Activated B cell treated with CpG ODN at 0.5 μM for 24 hours (primary cell): ENCODE results near the gene CPLX4. TPM values are rescaled to one million over a fixed set of nuclear protein-coding genes. Genes with fewer than 3 reads are reported as not detected.

Experiments used
- ATAC-seq: fragments of 200-7000 bp; cut with Tn5 transposase; one replicate; pipeline ENCODE4 v1.10.0; 2021; ENCODE audit warnings: low read depth, mild to moderate bottlenecking, moderate library complexity
- CTCF ChIA-PET: fragments of 350-600 bp; sonication (Branson Sonifier 250); formaldehyde crosslinking; loops from one replicate; lab custom pipeline; 2021; ENCODE audit warnings: antibody characterized with exemption; lab: Charles Lee
- POLR2A ChIA-PET: fragments of 350-600 bp; sonication (Branson Sonifier 250); formaldehyde crosslinking; loops from one replicate; lab custom pipeline; 2021; ENCODE audit warnings: antibody characterized with exemption; lab: Charles Lee
- DNase-seq: peaks from one replicate; pipeline ENCODE4 v3.0.0; 2022
- H3K27ac Mint-ChIP-seq: one replicate; pipeline ENCODE4 v1.8.0; 2020; ENCODE audit warnings: mixed read lengths
- H3K27me3 Mint-ChIP-seq: one replicate; pipeline ENCODE4 v1.8.0; 2021; ENCODE audit warnings: mixed read lengths
- H3K36me3 Mint-ChIP-seq: one replicate; pipeline ENCODE4 v1.8.0; 2021; ENCODE audit warnings: low read depth, mixed read lengths
- H3K4me1 Mint-ChIP-seq: one replicate; pipeline ENCODE4 v1.8.0; 2021; ENCODE audit warnings: mixed read lengths
- H3K4me3 Mint-ChIP-seq: one replicate; pipeline ENCODE4 v1.8.0; 2020; ENCODE audit warnings: mild to moderate bottlenecking, mixed read lengths
- H3K9me3 Mint-ChIP-seq: one replicate; pipeline ENCODE4 v1.8.0; 2020; ENCODE audit warnings: mixed read lengths
- intact Hi-C: fragments of 100-400 bp; cut with micrococcal nuclease; formaldehyde crosslinking; loops from one replicate; pipeline ENCODE4 v1.15.1; 2024
- total RNA-seq: library from RNA; stranded (reverse); gene quantifications from 2 replicates; pipeline ENCODE4 v1.2.3, GENCODE V29; 2022
- TF ChIP-seq, protein P1 (sequence below): fragments of 200-600 bp; IDR thresholded peaks from one replicate; pipeline ENCODE4 v1.8.0; 2022; ENCODE audit warnings: antibody characterized with exemption, mild to moderate bottlenecking

The CPLX4 gene
- total RNA-seq, 1 donor from 2014 or later, result not detected

DNA sequence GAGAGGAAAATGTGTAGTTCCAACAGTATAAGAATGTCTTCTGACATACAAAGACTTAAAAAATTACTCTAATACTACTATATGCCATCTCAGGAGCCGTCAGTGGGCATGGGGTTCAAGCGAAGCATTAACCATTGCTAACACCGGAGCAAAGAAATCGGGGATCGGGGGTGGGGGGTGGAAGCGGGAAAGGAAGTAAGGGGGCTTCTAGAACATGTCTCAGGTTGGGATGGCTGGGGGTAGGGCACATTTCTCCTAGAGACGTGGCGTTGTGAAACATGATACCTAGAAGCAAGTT lies 39.9 kb upstream of the CPLX4 start:
- H3K27ac Mint-ChIP-seq, result peak overlapping the region; percentile 82
- ChIA-PET POLR2A (no interaction called here), CTCF (no interaction called here)
- peak overlapping the region; percentile 94 for H3K4me3 Mint-ChIP-seq
- ATAC-seq, result no peak
- DNase-seq, result no peak
- TF ChIP-seq, protein P1, sequence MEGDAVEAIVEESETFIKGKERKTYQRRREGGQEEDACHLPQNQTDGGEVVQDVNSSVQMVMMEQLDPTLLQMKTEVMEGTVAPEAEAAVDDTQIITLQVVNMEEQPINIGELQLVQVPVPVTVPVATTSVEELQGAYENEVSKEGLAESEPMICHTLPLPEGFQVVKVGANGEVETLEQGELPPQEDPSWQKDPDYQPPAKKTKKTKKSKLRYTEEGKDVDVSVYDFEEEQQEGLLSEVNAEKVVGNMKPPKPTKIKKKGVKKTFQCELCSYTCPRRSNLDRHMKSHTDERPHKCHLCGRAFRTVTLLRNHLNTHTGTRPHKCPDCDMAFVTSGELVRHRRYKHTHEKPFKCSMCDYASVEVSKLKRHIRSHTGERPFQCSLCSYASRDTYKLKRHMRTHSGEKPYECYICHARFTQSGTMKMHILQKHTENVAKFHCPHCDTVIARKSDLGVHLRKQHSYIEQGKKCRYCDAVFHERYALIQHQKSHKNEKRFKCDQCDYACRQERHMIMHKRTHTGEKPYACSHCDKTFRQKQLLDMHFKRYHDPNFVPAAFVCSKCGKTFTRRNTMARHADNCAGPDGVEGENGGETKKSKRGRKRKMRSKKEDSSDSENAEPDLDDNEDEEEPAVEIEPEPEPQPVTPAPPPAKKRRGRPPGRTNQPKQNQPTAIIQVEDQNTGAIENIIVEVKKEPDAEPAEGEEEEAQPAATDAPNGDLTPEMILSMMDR, result no peak
- H3K4me1 Mint-ChIP-seq, result peaks cover 35% of the 10 kb centered on the region
- intact Hi-C loops, result loop anchor here (2.0 to 10.0 kb wide), 5 partner anchors 50 to 1774 kb away; partner anchors contain the start of genes FECH and PMAIP1
- no peaks in the 10 kb centered on the region for H3K27me3 Mint-ChIP-seq
- no peaks in the 10 kb centered on the region for H3K9me3 Mint-ChIP-seq
- peaks cover 22% of the 10 kb centered on the region for H3K36me3 Mint-ChIP-seq

- POLR2A ChIA-PET, result no interaction called here
- Mint-ChIP-seq H3K4me1 (peaks cover 35% of the 10 kb centered on the region), H3K4me3 (peak overlapping the region; percentile 94), H3K27me3 (no peaks in the 10 kb centered on the region), H3K36me3 (peaks cover 27% of the 10 kb centered on the region), H3K27ac (peak overlapping the region; percentile 82), H3K9me3 (no peaks in the 10 kb centered on the region)
- intact Hi-C loops, result loop anchor here (2.0 to 10.0 kb wide), 5 partner anchors 49 to 1773 kb away; partner anchors contain the start of genes FECH and PMAIP1
- no peak for ATAC-seq
- DNase-seq, result no peak
- TF ChIP-seq, protein P1, result no peak
- CTCF ChIA-PET, result no interaction called here
Measured at GRCh38 chr18:59357928-59358327, 39.5 kb upstream of the CPLX4 start.

DNA sequence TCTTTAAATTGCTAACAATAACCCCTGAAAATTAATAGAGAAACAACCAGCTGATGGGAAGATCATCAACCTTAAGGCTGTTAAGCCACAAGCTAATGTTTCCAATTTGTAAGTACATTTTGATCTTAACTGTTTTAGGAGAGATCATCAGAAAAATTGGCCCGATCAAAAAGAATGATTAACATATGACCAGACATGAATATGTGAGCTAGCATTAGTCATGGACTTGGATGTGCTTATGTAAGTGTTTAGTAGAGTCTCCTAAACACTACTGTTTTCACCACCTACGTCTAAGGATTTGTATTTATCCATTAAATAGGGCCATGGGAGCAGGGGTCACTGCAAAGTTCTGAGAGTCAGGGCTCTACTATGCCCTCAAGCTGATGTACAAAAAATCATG lies 36.3 kb upstream of the CPLX4 start:
- DNase-seq, result no peak
- Mint-ChIP-seq H3K36me3 (peaks cover 55% of the 10 kb centered on the region), H3K4me3 (no peak overlapping the region), H3K4me1 (peaks cover 30% of the 10 kb centered on the region), H3K27ac (no peak overlapping the region), H3K9me3 (no peaks in the 10 kb centered on the region), H3K27me3 (no peaks in the 10 kb centered on the region)
- intact Hi-C loops, result loop anchor here (5.0 to 10.0 kb wide), 4 partner anchors 87 to 1770 kb away; partner anchors contain the start of genes FECH and PMAIP1
- CTCF ChIA-PET, result interaction anchor here (0.9 kb wide), 1 partner anchor 48 kb away, joined by 3 read pairs; no protein-coding TSS in a partner anchor
- TF ChIP-seq, protein P1, result no peak
- POLR2A ChIA-PET, result no interaction called here
- no peak for ATAC-seq

DNA sequence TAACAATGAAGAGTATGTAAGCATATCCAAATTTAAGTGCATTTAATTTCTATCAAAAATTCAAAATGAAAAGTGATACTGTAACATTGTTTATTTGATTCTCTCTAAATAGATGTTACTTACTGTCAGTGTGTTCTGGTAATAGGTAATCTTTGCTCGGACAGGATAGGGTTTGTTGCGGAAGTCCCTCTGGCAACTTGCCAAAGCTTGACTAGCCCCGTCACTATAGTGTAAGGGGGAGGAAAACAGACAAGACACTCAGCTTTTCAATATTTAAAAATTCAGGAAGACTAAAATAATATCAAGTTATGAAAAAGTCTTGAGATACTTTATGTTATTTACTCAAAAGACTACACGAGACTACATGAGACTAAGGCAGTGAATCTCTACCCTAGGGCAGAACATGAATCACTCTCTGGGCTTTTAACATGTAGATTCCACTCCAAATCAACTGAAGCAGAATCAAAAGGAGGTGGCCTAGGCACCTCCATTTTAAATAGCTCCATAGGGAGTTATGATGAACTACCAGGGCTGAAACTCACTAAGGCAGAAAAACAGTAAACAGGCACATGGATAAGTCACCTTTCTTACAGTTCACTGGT lies 34.7 kb upstream of the CPLX4 start:
- Mint-ChIP-seq H3K4me1 (peaks cover 20% of the 10 kb centered on the region), H3K36me3 (peaks cover 65% of the 10 kb centered on the region), H3K9me3 (no peaks in the 10 kb centered on the region), H3K27ac (no peak overlapping the region), H3K27me3 (no peaks in the 10 kb centered on the region), H3K4me3 (no peak overlapping the region)
- ATAC-seq (no peak), DNase-seq (no peak)
- TF ChIP-seq, protein P1, result no peak
- POLR2A ChIA-PET, result no interaction called here
- CTCF ChIA-PET, result no interaction called here
- intact Hi-C loops, result loop anchor here (10.0 kb wide), 1 partner anchor 1768 kb away; the partner anchor contains the start of gene FECH

- Mint-ChIP-seq H3K9me3 (no peaks in the 10 kb centered on the region), H3K27ac (no peak overlapping the region), H3K4me1 (peaks cover 14% of the 10 kb centered on the region), H3K27me3 (no peaks in the 10 kb centered on the region), H3K36me3 (peaks cover 71% of the 10 kb centered on the region), H3K4me3 (no peak overlapping the region)
- no peak for ATAC-seq
- ChIA-PET CTCF (no interaction called here), POLR2A (no interaction called here)
- TF ChIP-seq, protein P1, result no peak
- intact Hi-C loops, result loop anchor here (10.0 kb wide), 1 partner anchor 1768 kb away; the partner anchor contains the start of gene FECH
- no peak for DNase-seq
Measured at GRCh38 chr18:59352250-59352855, 33.9 kb upstream of the CPLX4 start.
